WTC11 (cell line): ENCODE measurements around the gene LRMDA. TPM values are rescaled to one million over a fixed set of nuclear protein-coding genes. Genes with fewer than 3 reads are reported as not detected.

Source experiments
- ATAC-seq: fragments of 200-7000 bp; cut with Tn5 transposase; 2 replicates; pipeline ENCODE4 v1.10.0; 2021; ENCODE audit warnings: mild to moderate bottlenecking, moderate library complexity
- CTCF ChIA-PET: fragments of 300-600 bp; sonication (Branson Sonifier 250); formaldehyde crosslinking; loops from one replicate; lab custom pipeline; 2021; ENCODE audit warnings: antibody characterized with exemption; lab: Charles Lee
- POLR2A ChIA-PET: fragments of 350-600 bp; sonication (Branson Sonifier 250); formaldehyde crosslinking; loops from one replicate; lab custom pipeline; 2021; ENCODE audit warnings: antibody characterized with exemption; lab: Charles Lee
- DNase-seq: peaks from one replicate; pipeline ENCODE4 v3.0.0; 2021; ENCODE audit warnings: low spot score
- H3K27ac Mint-ChIP-seq: 2 replicates; pipeline ENCODE4 v1.8.0; 2021; ENCODE audit warnings: mixed read lengths
- H3K27me3 Mint-ChIP-seq: 2 replicates; pipeline ENCODE4 v1.8.0; 2021; ENCODE audit warnings: low read depth, mild to moderate bottlenecking, moderate library complexity, mixed read lengths
- H3K36me3 Mint-ChIP-seq: 2 replicates; pipeline ENCODE4 v1.8.0; 2021; ENCODE audit warnings: mixed read lengths
- H3K4me1 Mint-ChIP-seq: 2 replicates; pipeline ENCODE4 v1.8.0; 2022; ENCODE audit warnings: mixed read lengths
- H3K4me3 Mint-ChIP-seq: 2 replicates; pipeline ENCODE4 v1.8.0; 2021; ENCODE audit warnings: mild to moderate bottlenecking, moderate library complexity, mixed read lengths
- H3K9me3 Mint-ChIP-seq: 2 replicates; pipeline ENCODE4 v1.8.0; 2021; ENCODE audit warnings: mixed read lengths
- IRF2 ChIP-seq: sonication (generic); formaldehyde crosslinking; IDR thresholded peaks from 2 replicates; pipeline ENCODE4 v1.8.0; 2022; ENCODE audit warnings: low read depth, missing genetic modification reagents, borderline replicate concordance
- JAZF1 ChIP-seq: fragments of 250-450 bp; sonication (Bioruptor Pico); IDR thresholded peaks from 2 replicates; pipeline ENCODE4 v1.9.0; 2021; ENCODE audit warnings: moderate library complexity, mild to moderate bottlenecking, inconsistent platforms
- MYBL2 ChIP-seq: sonication (generic); formaldehyde crosslinking; IDR thresholded peaks from 2 replicates; pipeline ENCODE4 v1.8.1; 2023; ENCODE audit warnings: mild to moderate bottlenecking, moderate library complexity, missing genetic modification reagents
- NR3C1 ChIP-seq: sonication (generic); formaldehyde crosslinking; conservative IDR thresholded peaks from 2 replicates; pipeline ENCODE4 v1.8.1; 2023; ENCODE audit warnings: low read depth, mild to moderate bottlenecking, missing genetic modification reagents
- RORB ChIP-seq: fragments of 250-450 bp; sonication (Bioruptor Pico); IDR thresholded peaks from 2 replicates; pipeline ENCODE4 v1.9.0; 2021; ENCODE audit warnings: mild to moderate bottlenecking
- SMAD3 ChIP-seq: sonication (generic); formaldehyde crosslinking; IDR thresholded peaks from 2 replicates; pipeline ENCODE4 v1.8.0; 2022; ENCODE audit warnings: missing genetic modification reagents, mild to moderate bottlenecking, borderline replicate concordance
- SP1 ChIP-seq: sonication (generic); formaldehyde crosslinking; conservative IDR thresholded peaks from 2 replicates; pipeline ENCODE4 v1.8.1; 2022; ENCODE audit warnings: missing genetic modification reagents
- TEAD4 ChIP-seq: sonication (generic); formaldehyde crosslinking; IDR thresholded peaks from 2 replicates; pipeline ENCODE4 v1.8.0; 2022; ENCODE audit warnings: mild to moderate bottlenecking, missing genetic modification reagents
- ZNF121 ChIP-seq: sonication (generic); formaldehyde crosslinking; IDR thresholded peaks from 2 replicates; pipeline ENCODE4 v1.8.0; 2023; ENCODE audit warnings: missing genetic modification reagents
- ZNF317 ChIP-seq: sonication (generic); formaldehyde crosslinking; IDR thresholded peaks from 2 replicates; pipeline ENCODE4 v1.8.1; 2023; ENCODE audit warnings: low read depth, mild to moderate bottlenecking, moderate library complexity, missing genetic modification reagents, borderline replicate concordance
- total RNA-seq: library from RNA; stranded (reverse); gene quantifications from 3 replicates; pipeline ENCODE4 v1.2.3, GENCODE V29; 2021
- TF ChIP-seq, protein P1 (sequence below): sonication (generic); formaldehyde crosslinking; IDR thresholded peaks from 2 replicates; pipeline ENCODE4 v1.8.1; 2023; ENCODE audit warnings: mild to moderate bottlenecking, moderate library complexity, missing genetic modification reagents
- TF ChIP-seq, protein P2 (sequence below): sonication (generic); formaldehyde crosslinking; IDR thresholded peaks from 2 replicates; pipeline ENCODE4 v1.8.1; 2022; ENCODE audit warnings: mild to moderate bottlenecking, missing genetic modification reagents, moderate library complexity, borderline replicate concordance
- TF ChIP-seq, protein P3 (sequence below): fragments of 200-600 bp; IDR thresholded peaks from 2 replicates; pipeline ENCODE4 v1.8.0; 2022; ENCODE audit warnings: antibody characterized with exemption
- TF ChIP-seq, protein P4 (sequence below): fragments of 250-450 bp; sonication (Bioruptor Pico); IDR thresholded peaks from 2 replicates; pipeline ENCODE4 v2.1.2; 2022; ENCODE audit warnings: mild to moderate bottlenecking, moderate library complexity
- TF ChIP-seq, protein P5 (sequence below): sonication (generic); formaldehyde crosslinking; IDR thresholded peaks from 2 replicates; pipeline ENCODE4 v1.8.1; 2023; ENCODE audit warnings: mild to moderate bottlenecking, missing genetic modification reagents, moderate library complexity
- TF ChIP-seq, protein P6 (sequence below): fragments of 250-450 bp; sonication (Bioruptor Pico); IDR thresholded peaks from 2 replicates; pipeline ENCODE4 v1.9.0; 2021; ENCODE audit warnings: mild to moderate bottlenecking, borderline replicate concordance
- TF ChIP-seq, protein P7 (sequence below): fragments of 250-450 bp; sonication (Bioruptor Pico); IDR thresholded peaks from 2 replicates; pipeline ENCODE4 v1.9.0; 2021; ENCODE audit warnings: moderate library complexity, mild to moderate bottlenecking, inconsistent platforms, borderline replicate concordance
- TF ChIP-seq, protein P8 (sequence below): sonication (generic); formaldehyde crosslinking; conservative IDR thresholded peaks from 2 replicates; pipeline ENCODE4 v1.8.1; 2023; ENCODE audit warnings: mild to moderate bottlenecking, low read depth, missing genetic modification reagents, moderate library complexity
- TF ChIP-seq, protein P9 (sequence below): sonication (generic); formaldehyde crosslinking; conservative IDR thresholded peaks from 2 replicates; pipeline ENCODE4 v1.8.1; 2022; ENCODE audit warnings: mild to moderate bottlenecking, missing genetic modification reagents

LRMDA gene
- total RNA-seq, 1 experiment from 2014 or later = 0.92 TPM

DNA sequence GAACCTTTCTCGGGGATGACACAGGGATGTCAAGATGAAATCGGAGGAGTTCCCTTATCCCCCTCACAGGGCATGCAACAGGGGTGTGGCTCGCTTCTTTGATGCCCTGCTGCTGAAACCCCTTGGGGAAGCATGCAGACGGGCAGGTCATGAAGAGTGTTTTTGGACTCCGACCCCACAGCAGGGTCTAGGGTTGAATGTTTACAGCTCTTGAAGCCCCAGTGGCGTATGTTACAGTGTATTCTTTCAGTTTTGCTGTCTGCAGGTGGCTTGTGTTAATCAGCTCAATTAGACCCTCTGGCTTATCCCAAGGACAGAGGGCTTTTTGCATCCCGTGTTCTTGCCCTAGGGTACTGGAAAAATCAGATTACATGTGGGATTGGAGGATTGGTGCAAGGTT lies 446.5 kb downstream of the LRMDA start:
- TF ChIP-seq TEAD4 (no peak), IRF2 (CRISPR knock-in tag) (no peak), RORB (CRISPR knock-in tag) (no peak), SMAD3 (CRISPR knock-in tag) (no peak), SP1 (CRISPR knock-in tag) (no peak), JAZF1 (CRISPR knock-in tag) (no peak), NR3C1 (CRISPR knock-in tag) (no peak), ZNF121 (CRISPR knock-in tag) (no peak), MYBL2 (no peak), ZNF317 (no peak)
- TF ChIP-seq, protein P1, sequence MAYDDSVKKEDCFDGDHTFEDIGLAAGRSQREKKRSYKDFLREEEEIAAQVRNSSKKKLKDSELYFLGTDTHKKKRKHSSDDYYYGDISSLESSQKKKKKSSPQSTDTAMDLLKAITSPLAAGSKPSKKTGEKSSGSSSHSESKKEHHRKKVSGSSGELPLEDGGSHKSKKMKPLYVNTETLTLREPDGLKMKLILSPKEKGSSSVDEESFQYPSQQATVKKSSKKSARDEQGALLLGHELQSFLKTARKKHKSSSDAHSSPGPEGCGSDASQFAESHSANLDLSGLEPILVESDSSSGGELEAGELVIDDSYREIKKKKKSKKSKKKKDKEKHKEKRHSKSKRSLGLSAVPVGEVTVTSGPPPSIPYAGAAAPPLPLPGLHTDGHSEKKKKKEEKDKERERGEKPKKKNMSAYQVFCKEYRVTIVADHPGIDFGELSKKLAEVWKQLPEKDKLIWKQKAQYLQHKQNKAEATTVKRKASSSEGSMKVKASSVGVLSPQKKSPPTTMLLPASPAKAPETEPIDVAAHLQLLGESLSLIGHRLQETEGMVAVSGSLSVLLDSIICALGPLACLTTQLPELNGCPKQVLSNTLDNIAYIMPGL = no peak
- TF ChIP-seq, protein P2, sequence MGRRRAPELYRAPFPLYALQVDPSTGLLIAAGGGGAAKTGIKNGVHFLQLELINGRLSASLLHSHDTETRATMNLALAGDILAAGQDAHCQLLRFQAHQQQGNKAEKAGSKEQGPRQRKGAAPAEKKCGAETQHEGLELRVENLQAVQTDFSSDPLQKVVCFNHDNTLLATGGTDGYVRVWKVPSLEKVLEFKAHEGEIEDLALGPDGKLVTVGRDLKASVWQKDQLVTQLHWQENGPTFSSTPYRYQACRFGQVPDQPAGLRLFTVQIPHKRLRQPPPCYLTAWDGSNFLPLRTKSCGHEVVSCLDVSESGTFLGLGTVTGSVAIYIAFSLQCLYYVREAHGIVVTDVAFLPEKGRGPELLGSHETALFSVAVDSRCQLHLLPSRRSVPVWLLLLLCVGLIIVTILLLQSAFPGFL = no peak
- TF ChIP-seq, protein P3, sequence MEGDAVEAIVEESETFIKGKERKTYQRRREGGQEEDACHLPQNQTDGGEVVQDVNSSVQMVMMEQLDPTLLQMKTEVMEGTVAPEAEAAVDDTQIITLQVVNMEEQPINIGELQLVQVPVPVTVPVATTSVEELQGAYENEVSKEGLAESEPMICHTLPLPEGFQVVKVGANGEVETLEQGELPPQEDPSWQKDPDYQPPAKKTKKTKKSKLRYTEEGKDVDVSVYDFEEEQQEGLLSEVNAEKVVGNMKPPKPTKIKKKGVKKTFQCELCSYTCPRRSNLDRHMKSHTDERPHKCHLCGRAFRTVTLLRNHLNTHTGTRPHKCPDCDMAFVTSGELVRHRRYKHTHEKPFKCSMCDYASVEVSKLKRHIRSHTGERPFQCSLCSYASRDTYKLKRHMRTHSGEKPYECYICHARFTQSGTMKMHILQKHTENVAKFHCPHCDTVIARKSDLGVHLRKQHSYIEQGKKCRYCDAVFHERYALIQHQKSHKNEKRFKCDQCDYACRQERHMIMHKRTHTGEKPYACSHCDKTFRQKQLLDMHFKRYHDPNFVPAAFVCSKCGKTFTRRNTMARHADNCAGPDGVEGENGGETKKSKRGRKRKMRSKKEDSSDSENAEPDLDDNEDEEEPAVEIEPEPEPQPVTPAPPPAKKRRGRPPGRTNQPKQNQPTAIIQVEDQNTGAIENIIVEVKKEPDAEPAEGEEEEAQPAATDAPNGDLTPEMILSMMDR = no peak
- TF ChIP-seq, protein P4, sequence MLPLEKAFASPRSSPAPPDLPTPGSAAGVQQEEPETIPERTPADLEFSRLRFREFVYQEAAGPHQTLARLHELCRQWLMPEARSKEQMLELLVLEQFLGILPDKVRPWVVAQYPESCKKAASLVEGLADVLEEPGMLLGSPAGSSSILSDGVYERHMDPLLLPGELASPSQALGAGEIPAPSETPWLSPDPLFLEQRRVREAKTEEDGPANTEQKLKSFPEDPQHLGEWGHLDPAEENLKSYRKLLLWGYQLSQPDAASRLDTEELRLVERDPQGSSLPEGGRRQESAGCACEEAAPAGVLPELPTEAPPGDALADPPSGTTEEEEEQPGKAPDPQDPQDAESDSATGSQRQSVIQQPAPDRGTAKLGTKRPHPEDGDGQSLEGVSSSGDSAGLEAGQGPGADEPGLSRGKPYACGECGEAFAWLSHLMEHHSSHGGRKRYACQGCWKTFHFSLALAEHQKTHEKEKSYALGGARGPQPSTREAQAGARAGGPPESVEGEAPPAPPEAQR = no peak
- TF ChIP-seq, protein P5, sequence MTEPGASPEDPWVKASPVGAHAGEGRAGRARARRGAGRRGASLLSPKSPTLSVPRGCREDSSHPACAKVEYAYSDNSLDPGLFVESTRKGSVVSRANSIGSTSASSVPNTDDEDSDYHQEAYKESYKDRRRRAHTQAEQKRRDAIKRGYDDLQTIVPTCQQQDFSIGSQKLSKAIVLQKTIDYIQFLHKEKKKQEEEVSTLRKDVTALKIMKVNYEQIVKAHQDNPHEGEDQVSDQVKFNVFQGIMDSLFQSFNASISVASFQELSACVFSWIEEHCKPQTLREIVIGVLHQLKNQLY (CRISPR knock-in tag) = no peak
- TF ChIP-seq, protein P6, sequence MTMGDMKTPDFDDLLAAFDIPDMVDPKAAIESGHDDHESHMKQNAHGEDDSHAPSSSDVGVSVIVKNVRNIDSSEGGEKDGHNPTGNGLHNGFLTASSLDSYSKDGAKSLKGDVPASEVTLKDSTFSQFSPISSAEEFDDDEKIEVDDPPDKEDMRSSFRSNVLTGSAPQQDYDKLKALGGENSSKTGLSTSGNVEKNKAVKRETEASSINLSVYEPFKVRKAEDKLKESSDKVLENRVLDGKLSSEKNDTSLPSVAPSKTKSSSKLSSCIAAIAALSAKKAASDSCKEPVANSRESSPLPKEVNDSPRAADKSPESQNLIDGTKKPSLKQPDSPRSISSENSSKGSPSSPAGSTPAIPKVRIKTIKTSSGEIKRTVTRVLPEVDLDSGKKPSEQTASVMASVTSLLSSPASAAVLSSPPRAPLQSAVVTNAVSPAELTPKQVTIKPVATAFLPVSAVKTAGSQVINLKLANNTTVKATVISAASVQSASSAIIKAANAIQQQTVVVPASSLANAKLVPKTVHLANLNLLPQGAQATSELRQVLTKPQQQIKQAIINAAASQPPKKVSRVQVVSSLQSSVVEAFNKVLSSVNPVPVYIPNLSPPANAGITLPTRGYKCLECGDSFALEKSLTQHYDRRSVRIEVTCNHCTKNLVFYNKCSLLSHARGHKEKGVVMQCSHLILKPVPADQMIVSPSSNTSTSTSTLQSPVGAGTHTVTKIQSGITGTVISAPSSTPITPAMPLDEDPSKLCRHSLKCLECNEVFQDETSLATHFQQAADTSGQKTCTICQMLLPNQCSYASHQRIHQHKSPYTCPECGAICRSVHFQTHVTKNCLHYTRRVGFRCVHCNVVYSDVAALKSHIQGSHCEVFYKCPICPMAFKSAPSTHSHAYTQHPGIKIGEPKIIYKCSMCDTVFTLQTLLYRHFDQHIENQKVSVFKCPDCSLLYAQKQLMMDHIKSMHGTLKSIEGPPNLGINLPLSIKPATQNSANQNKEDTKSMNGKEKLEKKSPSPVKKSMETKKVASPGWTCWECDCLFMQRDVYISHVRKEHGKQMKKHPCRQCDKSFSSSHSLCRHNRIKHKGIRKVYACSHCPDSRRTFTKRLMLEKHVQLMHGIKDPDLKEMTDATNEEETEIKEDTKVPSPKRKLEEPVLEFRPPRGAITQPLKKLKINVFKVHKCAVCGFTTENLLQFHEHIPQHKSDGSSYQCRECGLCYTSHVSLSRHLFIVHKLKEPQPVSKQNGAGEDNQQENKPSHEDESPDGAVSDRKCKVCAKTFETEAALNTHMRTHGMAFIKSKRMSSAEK = no peak
- TF ChIP-seq, protein P7, sequence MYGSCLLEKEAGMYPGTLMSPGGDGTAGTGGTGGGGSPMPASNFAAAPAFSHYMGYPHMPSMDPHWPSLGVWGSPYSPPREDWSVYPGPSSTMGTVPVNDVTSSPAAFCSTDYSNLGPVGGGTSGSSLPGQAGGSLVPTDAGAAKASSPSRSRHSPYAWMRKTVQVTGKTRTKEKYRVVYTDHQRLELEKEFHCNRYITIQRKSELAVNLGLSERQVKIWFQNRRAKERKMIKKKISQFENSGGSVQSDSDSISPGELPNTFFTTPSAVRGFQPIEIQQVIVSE (CRISPR knock-in tag) = no peak
- TF ChIP-seq, protein P8, sequence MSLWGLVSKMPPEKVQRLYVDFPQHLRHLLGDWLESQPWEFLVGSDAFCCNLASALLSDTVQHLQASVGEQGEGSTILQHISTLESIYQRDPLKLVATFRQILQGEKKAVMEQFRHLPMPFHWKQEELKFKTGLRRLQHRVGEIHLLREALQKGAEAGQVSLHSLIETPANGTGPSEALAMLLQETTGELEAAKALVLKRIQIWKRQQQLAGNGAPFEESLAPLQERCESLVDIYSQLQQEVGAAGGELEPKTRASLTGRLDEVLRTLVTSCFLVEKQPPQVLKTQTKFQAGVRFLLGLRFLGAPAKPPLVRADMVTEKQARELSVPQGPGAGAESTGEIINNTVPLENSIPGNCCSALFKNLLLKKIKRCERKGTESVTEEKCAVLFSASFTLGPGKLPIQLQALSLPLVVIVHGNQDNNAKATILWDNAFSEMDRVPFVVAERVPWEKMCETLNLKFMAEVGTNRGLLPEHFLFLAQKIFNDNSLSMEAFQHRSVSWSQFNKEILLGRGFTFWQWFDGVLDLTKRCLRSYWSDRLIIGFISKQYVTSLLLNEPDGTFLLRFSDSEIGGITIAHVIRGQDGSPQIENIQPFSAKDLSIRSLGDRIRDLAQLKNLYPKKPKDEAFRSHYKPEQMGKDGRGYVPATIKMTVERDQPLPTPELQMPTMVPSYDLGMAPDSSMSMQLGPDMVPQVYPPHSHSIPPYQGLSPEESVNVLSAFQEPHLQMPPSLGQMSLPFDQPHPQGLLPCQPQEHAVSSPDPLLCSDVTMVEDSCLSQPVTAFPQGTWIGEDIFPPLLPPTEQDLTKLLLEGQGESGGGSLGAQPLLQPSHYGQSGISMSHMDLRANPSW (CRISPR knock-in tag) = no peak
- TF ChIP-seq, protein P9, sequence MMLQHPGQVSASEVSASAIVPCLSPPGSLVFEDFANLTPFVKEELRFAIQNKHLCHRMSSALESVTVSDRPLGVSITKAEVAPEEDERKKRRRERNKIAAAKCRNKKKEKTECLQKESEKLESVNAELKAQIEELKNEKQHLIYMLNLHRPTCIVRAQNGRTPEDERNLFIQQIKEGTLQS (CRISPR knock-in tag) = no peak
- Mint-ChIP-seq H3K36me3 (no peaks in the 10 kb centered on the region), H3K9me3 (peaks cover 11% of the 10 kb centered on the region), H3K4me1 (peaks cover 15% of the 10 kb centered on the region), H3K4me3 (no peak overlapping the region), H3K27ac (no peak overlapping the region), H3K27me3 (peaks cover 3% of the 10 kb centered on the region; the same call in 1 of the 2 replicates)
- ATAC-seq = no peak
- DNase-seq = no peak
- CTCF ChIA-PET = no interaction called here
- POLR2A ChIA-PET = no interaction called here
